Upper lobe of left lung (tissue), 6 donors: ENCODE results near the gene VDR. TPM values are rescaled to one million over a fixed set of nuclear protein-coding genes. Genes with fewer than 3 reads are reported as not detected.
A peak's percentile ranks its signal among the peaks of the same experiment; 100 is the strongest.

ENCODE experiments used
- ATAC-seq, 2 donors: fragments of 200-7000 bp; cut with Tn5 transposase; one replicate each; pipeline ENCODE4 v1.9.1; 2022; ENCODE audit warnings: mild to moderate bottlenecking in 2 of 2, moderate library complexity in 2 of 2; ENCODE audit not compliant: low FRiP score in 2 of 2
- DNase-seq, 2 donors: peaks; one replicate each; pipeline ENCODE4 v3.0.0-alpha.2; 2019 to 2020
- H3K27ac ChIP-seq, 4 donors: fragments of 200-600 bp; sonication (generic); one replicate each; pipeline ENCODE4 v1.5.1; 2016 to 2019
- H3K27me3 ChIP-seq, 4 donors: fragments of 200-600 bp; sonication (generic); one replicate each; pipeline ENCODE4 v1.5.1; 2017 to 2019
- H3K36me3 ChIP-seq, 4 donors: fragments of 200-600 bp; sonication (generic); one replicate each; pipeline ENCODE4 v1.5.1; 2016 to 2019
- H3K4me1 ChIP-seq, 4 donors: fragments of 200-600 bp; sonication (generic); one replicate each; pipeline ENCODE4 v1.5.1; 2018 to 2019
- H3K4me3 ChIP-seq, 4 donors: fragments of 200-600 bp; sonication (generic); one replicate each; pipeline ENCODE4 v1.5.1; 2017 to 2019; ENCODE audit warnings: mild to moderate bottlenecking in 2 of 4, moderate library complexity in 1 of 4
- H3K9me3 ChIP-seq, 4 donors: fragments of 200-600 bp; sonication (generic); one replicate each; pipeline ENCODE4 v1.5.1; 2018 to 2019
- EP300 ChIP-seq, 4 donors: sonication (generic); formaldehyde crosslinking; IDR thresholded peaks; one replicate each; pipeline ENCODE4 v1.5.1; 2017; ENCODE audit warnings: antibody characterized with exemption in 4 of 4, control low read depth in 2 of 4
- POLR2A ChIP-seq, 4 donors: fragments of 450-650 bp; IDR thresholded peaks; one replicate each; pipeline ENCODE4 v1.5.1; 2016 to 2017; ENCODE audit warnings: antibody characterized with exemption in 4 of 4, mild to moderate bottlenecking in 2 of 4
- POLR2AphosphoS5 ChIP-seq, 2 donors: sonication (generic); formaldehyde crosslinking; IDR thresholded peaks; one replicate each; pipeline ENCODE4 v1.5.1; 2017; ENCODE audit warnings: antibody characterized with exemption in 2 of 2
- WGBS, 2 donors: methylation state at CpG; one replicate each; pipeline ENCODE4 v1.1.5; 2017 to 2018; 5-methylcytosine and 5-hydroxymethylcytosine counted together
- total RNA-seq, 6 donors: library from RNA; depleted of rRNA in 4 of 6; stranded (reverse); fragments of >200 nt in 4 of 6; gene quantifications; one replicate each; pipeline versions ENCODE4 v1.1.0 to v1.2.1, GENCODE V29; 2016 to 2021
- TF ChIP-seq, protein P1 (sequence below), 6 experiments: fragments of 450-650 bp in 4 of 6; fragments of 200-600 bp in 2 of 6; sonication (generic) in 2 of 6; IDR thresholded peaks; one replicate each; pipeline ENCODE4 v1.5.1; 2016 to 2019; ENCODE audit warnings: antibody characterized with exemption in 6 of 6
- donor health status: DM: no; HTN: no; CAD: no; lungs with moderate emphysema.
- donor health status: DM: no; HTN: yes; CAD: no; lungs with severe emphysema.

VDR gene
- total RNA-seq, 6 donors from 2014 or later: 23.0 to 41.1 (median 27.5) TPM

DNA sequence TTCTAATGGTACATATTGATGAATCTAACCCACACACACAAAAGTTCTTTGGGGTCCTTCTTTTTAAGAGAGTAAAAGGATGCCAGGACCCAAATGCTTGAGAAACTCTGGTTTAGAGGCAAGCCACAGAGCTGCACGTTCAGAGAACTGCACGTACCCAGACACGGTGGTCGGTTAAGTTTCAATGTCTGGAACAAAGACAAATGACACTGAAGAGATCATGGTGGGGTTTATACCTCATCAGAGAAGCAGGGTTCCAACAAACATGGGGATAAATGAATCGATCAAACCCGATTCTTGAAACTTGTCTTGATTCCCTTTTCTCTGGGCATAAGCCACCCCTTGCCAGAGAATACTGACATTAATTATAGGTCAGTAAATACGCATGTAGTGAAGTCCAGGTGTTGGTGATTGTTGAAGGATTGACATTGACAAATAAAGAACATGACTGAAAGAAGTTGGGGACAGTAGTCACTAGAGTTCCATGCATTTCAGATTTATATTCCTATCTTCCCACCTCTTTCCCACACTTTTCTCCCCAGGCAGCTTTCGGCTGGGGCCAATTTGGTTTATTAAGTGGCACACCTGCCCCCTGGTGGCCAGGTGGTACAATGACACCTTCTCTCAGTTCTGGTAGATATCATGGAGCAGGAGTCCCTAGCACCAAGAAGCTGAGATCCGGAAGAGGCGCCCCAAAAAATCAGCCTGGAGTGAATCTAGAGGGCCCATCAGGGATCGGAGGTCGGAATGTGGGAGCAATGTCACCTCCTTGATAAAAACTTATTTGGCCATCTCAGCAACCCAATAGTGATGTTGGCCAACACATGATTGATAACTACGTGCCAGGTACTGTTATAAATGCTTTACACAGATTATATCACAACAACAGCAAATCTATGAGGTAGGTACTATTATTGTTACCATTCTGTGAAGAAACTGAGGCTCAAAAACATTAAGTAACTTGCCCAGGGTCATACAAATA, 67.3 kb downstream of the VDR start:
- Histone ChIP-seq H3K9me3 (no peaks in the 10 kb centered on the region), H3K36me3 (no peaks in the 10 kb centered on the region), H3K4me1 (peaks cover 26 to 46% (median 35%) of the 10 kb centered on the region in 4 donors), H3K4me3 (no peak overlapping the region), H3K27me3 (no peaks in the 10 kb centered on the region), H3K27ac (peak overlapping the region; percentile 11 to 52 (median 25))
- ATAC-seq (peak; percentile 81 to 86), DNase-seq (peak in 1 of 2 donors; percentile 80)
- TF ChIP-seq, protein P1, sequence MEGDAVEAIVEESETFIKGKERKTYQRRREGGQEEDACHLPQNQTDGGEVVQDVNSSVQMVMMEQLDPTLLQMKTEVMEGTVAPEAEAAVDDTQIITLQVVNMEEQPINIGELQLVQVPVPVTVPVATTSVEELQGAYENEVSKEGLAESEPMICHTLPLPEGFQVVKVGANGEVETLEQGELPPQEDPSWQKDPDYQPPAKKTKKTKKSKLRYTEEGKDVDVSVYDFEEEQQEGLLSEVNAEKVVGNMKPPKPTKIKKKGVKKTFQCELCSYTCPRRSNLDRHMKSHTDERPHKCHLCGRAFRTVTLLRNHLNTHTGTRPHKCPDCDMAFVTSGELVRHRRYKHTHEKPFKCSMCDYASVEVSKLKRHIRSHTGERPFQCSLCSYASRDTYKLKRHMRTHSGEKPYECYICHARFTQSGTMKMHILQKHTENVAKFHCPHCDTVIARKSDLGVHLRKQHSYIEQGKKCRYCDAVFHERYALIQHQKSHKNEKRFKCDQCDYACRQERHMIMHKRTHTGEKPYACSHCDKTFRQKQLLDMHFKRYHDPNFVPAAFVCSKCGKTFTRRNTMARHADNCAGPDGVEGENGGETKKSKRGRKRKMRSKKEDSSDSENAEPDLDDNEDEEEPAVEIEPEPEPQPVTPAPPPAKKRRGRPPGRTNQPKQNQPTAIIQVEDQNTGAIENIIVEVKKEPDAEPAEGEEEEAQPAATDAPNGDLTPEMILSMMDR (IDR thresholded peaks at IDR 0.05): peak; percentile 88 to 96 (median 90)
- no peak for TF ChIP-seq POLR2A (IDR thresholded peaks at IDR 0.05)
- 51 to 54% methylated on average over 13 of the region's 13 CpGs for WGBS, 2 donors

DNA sequence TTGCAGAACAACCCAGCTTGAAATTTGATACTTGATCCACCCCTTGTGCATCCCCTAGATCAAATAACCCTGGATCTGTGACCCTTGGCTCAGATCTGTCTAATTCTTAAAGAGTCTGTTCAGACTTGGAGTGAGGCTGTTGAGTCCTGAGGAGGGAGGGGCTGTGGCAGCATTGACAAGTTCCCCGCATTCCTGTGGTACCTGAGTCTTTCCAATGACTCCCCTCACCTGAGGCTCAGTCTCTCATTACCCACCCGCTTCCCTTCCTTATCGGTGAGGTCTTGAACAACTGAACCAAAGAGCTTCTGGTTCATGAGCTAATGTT, 69.0 kb downstream of the VDR start:
- peaks cover 28 to 46% (median 35%) of the 10 kb centered on the region in 4 donors for H3K4me1 ChIP-seq
- H3K36me3 ChIP-seq: no peaks in the 10 kb centered on the region
- no peaks in the 10 kb centered on the region for H3K9me3 ChIP-seq
- 77 to 84% methylated on average over 3 of the region's 3 CpGs for WGBS, 2 donors
- DNase-seq (peak in 1 of 2 donors; percentile 65), ATAC-seq (peak in 1 of 2 donors; percentile 68)
- no peak for TF ChIP-seq EP300 (IDR thresholded peaks at IDR 0.05)
- TF ChIP-seq, protein P1 (IDR thresholded peaks at IDR 0.05): no peak
- TF ChIP-seq POLR2AphosphoS5 (IDR thresholded peaks at IDR 0.05): no peak
- no peak for TF ChIP-seq POLR2A (IDR thresholded peaks at IDR 0.05)
- H3K27me3 ChIP-seq: no peaks in the 10 kb centered on the region
- H3K27ac ChIP-seq: peak overlapping the region; percentile 27 to 52 (median 49)
- no peak overlapping the region for H3K4me3 ChIP-seq

DNA sequence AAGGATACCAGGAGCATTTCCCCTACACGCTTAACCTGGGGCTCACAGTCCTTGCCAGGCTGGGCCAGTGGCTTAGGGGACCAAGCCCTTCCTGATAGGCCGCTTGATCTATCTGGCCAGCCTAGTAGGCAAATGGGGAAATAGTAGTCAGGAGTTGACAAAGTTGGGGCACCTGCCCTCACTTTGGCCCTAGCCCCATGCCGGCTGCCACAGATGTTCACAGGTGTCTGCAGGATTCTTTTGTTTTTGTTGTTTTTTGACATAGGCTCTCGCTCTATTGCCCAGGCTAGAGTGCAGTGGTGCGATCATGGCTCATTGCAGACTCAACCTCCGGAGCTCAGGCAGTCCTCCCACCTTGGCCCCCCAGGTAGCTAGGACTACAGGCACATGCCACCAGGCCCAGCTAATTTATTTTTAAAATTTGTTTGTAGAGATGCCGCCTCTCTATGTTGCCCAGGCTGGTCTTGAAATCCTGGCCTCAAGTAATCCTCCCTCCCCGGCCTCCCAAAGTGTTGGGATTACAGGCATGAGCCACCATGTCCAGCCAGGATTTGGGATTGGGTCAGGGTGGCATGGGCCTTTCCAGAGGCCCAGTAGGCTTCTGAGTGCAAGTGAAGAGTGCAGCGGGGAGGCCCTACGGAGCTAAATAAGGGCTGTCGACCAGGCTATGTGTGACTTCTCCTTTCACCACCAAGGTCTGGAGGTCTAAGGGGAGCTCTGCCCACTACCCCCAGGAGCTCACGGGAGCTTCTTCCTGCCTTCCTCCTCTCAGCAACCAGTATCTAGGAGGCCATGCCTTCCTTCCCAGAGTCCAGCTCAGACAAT, 69.6 kb downstream of the VDR start:
- ATAC-seq: no peak
- Histone ChIP-seq H3K9me3 (no peaks in the 10 kb centered on the region), H3K27me3 (no peaks in the 10 kb centered on the region), H3K36me3 (no peaks in the 10 kb centered on the region), H3K27ac (peak overlapping the region; percentile 27 to 52 (median 49)), H3K4me3 (no peak overlapping the region), H3K4me1 (peaks cover 29 to 50% (median 35%) of the 10 kb centered on the region in 4 donors)
- WGBS, 2 donors: 76 to 92% methylated on average over 7 to 12 of the region's 12 CpGs
- DNase-seq: no peak
- TF ChIP-seq EP300 (IDR thresholded peaks at IDR 0.05): no peak
- TF ChIP-seq, protein P1 (IDR thresholded peaks at IDR 0.05): no peak
- TF ChIP-seq POLR2A (IDR thresholded peaks at IDR 0.05): no peak
- no peak for TF ChIP-seq POLR2AphosphoS5 (IDR thresholded peaks at IDR 0.05)

DNA sequence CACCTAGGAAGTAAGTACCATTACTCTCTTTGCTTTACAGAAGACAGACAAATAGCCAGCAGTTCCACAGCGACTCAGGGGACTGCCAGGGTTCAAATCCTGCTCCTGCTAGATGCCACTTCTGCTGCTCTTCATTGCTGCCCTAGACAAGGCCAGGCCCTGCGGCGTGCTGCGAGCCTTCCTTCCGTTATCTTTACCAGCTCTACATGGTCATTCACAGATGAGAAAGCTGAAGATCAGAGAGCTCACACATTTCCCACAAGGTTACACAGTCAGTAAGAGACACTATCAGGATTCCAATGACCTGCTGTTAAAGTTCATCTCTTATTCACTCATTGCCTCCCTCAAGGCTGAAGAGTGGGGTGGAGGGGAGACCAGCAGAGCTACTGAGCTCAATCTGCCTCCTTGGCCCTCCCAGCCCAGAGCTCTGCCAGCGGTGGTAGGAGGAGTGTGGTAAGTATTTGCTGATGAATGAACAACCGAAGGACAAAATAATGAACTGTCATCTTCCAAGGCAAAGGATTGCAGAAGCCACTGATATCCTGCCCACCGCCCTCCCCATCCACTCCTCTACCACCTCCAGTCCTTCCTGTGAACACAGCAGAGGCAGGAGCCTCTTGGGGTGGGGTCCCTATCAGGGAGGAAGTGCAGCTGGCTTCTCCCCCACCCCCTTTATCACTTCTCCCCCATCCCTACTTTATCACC, 70.4 kb downstream of the VDR start:
- no peaks in the 10 kb centered on the region for H3K9me3 ChIP-seq
- no peaks in the 10 kb centered on the region for H3K27me3 ChIP-seq
- TF ChIP-seq POLR2AphosphoS5 (IDR thresholded peaks at IDR 0.05) (no peak), EP300 (IDR thresholded peaks at IDR 0.05) (no peak), POLR2A (IDR thresholded peaks at IDR 0.05) (no peak)
- TF ChIP-seq, protein P1 (IDR thresholded peaks at IDR 0.05): no peak
- DNase-seq (no peak), ATAC-seq (peak in 1 of 2 donors; percentile 39)
- no peaks in the 10 kb centered on the region for H3K36me3 ChIP-seq
- WGBS, 2 donors: 76 to 80% methylated on average over 7 to 8 of the region's 8 CpGs
- H3K4me3 ChIP-seq: no peak overlapping the region
- peaks cover 35 to 59% (median 42%) of the 10 kb centered on the region in 4 donors for H3K4me1 ChIP-seq
- H3K27ac ChIP-seq: peak overlapping the region in 3 of 4 donors; percentile 7 to 52 (median 49)
